ENCODE results near the gene ZFYVE21. TPM values are rescaled to one million over a fixed set of nuclear protein-coding genes. Genes with fewer than 3 reads are reported as not detected.

Gene ZFYVE21
- total RNA-seq, 1 experiment from 2014 or later = 49.7 TPM

- H3K79me1 ChIP-seq (ENCODE audit: insufficient read depth, low read depth, low read length, poor library complexity, severe bottlenecking) = no peaks in the 10 kb centered on the region
- no peak overlapping the region for H2BK15ac ChIP-seq (ENCODE audit: low read depth, low read length)
- H3K79me2 ChIP-seq (ENCODE audit: insufficient read depth, low read length) = no peaks in the 10 kb centered on the region
- H3K4me2 ChIP-seq (ENCODE audit: insufficient read depth, insufficient read length, low read length) = no peak overlapping the region
- H3K9me3 ChIP-seq (ENCODE audit: control insufficient read depth, low read depth, low read length) = no peaks in the 10 kb centered on the region
- no peak overlapping the region for H3K4ac ChIP-seq (ENCODE audit: low read depth, low read length)
- no peak overlapping the region for H4K5ac ChIP-seq (ENCODE audit: insufficient read length, low read depth, low read length)
- no peaks in the 10 kb centered on the region; the same call in 1 of the 2 replicates for H3K4me1 ChIP-seq (ENCODE audit: insufficient read depth, low read length)
- no peak for DNase-seq
- WGBS (ENCODE audit: extremely low coverage, insufficient read length, low lambda C conversion rate) = no CpG with 5 or more reads among the region's 21 CpGs
- H3T11ph ChIP-seq (ENCODE audit: low read length) = no peak overlapping the region
- H3K14ac ChIP-seq (ENCODE audit: insufficient read depth, low read length) = no peak overlapping the region
- peaks cover 1% of the 10 kb centered on the region; the same call in 1 of the 2 replicates for H3K27me3 Mint-ChIP-seq (ENCODE audit: low read depth)
- no peaks in the 10 kb centered on the region for H4K20me1 ChIP-seq (ENCODE audit: control insufficient read depth, insufficient read depth, insufficient read length)
- H3K56ac ChIP-seq (ENCODE audit: insufficient read length, low read depth, low read length) = no peak overlapping the region
- H3K36me3 Mint-ChIP-seq (ENCODE audit: insufficient read depth in 1 of 3, low read depth in 3 of 3) = peaks cover 16 to 51% (median 48%) of the 10 kb centered on the region in 3 experiments; a peak in 6 of 7 replicates
- H3K27me3 ChIP-seq (ENCODE audit: insufficient read depth, low read length) = no peaks in the 10 kb centered on the region
- no peak overlapping the region for H3K9ac ChIP-seq (ENCODE audit: extremely low read depth, insufficient read length, low read length)
- H2AFZ ChIP-seq (ENCODE audit: low read length) = no peak overlapping the region
- H4K8ac ChIP-seq (replicated peaks; ENCODE audit: insufficient read length, low read depth, low read length) = no peak overlapping the region
- no peak overlapping the region for H3K18ac ChIP-seq (ENCODE audit: insufficient read length, low read depth, low read length)
- H3K23ac ChIP-seq (ENCODE audit: insufficient read length, low read depth, low read length) = no peak overlapping the region
- TF ChIP-seq CTCF (conservative IDR thresholded peaks at IDR 0.05) = no peak
- no peak overlapping the region for H3K27ac Mint-ChIP-seq
- H2BK5ac ChIP-seq (ENCODE audit: insufficient read length, low read length) = no peak overlapping the region
- H3K4me3 Mint-ChIP-seq = no peak overlapping the region
- peaks cover 7 to 13% of the 10 kb centered on the region in 2 experiments for H3K4me1 Mint-ChIP-seq
- no peak overlapping the region for H2AK5ac ChIP-seq (ENCODE audit: insufficient read length, low read length)
- no peak overlapping the region for H2BK120ac ChIP-seq (ENCODE audit: low read depth, low read length, poor library complexity, severe bottlenecking)
- H3K23me2 ChIP-seq (ENCODE audit: insufficient read length, low read depth, low read length, poor library complexity, severe bottlenecking) = no peaks in the 10 kb centered on the region
- H4K91ac ChIP-seq (ENCODE audit: insufficient read length, low read depth, low read length) = no peak overlapping the region
- no peak overlapping the region for H3K27ac ChIP-seq (ENCODE audit: insufficient read length, low read depth, low read length)
- no peak overlapping the region for H2BK20ac ChIP-seq (ENCODE audit: low read depth, low read length, poor library complexity, severe bottlenecking)
- no peaks in the 10 kb centered on the region; a peak in 1 of 5 replicates for H3K9me3 Mint-ChIP-seq
- no peak overlapping the region for H2BK12ac ChIP-seq (ENCODE audit: insufficient read length, low read depth, low read length)
Measured at GRCh38 chr14:103700753-103701490, 14.7 kb upstream of the ZFYVE21 start.
